HG02885 (cell line): Measurements from ENCODE around the gene ACKR1.

ENCODE experiments used
- ATAC-seq: cut with Tn5 transposase; IDR thresholded peaks from one replicate; pipeline ENCODE4 v1.9.1; 2021; ENCODE audit warnings: mild to moderate bottlenecking; ENCODE audit not compliant: unreplicated experiment, poor library complexity

ACKR1 gene, protein sequence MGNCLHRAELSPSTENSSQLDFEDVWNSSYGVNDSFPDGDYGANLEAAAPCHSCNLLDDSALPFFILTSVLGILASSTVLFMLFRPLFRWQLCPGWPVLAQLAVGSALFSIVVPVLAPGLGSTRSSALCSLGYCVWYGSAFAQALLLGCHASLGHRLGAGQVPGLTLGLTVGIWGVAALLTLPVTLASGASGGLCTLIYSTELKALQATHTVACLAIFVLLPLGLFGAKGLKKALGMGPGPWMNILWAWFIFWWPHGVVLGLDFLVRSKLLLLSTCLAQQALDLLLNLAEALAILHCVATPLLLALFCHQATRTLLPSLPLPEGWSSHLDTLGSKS

DNA sequence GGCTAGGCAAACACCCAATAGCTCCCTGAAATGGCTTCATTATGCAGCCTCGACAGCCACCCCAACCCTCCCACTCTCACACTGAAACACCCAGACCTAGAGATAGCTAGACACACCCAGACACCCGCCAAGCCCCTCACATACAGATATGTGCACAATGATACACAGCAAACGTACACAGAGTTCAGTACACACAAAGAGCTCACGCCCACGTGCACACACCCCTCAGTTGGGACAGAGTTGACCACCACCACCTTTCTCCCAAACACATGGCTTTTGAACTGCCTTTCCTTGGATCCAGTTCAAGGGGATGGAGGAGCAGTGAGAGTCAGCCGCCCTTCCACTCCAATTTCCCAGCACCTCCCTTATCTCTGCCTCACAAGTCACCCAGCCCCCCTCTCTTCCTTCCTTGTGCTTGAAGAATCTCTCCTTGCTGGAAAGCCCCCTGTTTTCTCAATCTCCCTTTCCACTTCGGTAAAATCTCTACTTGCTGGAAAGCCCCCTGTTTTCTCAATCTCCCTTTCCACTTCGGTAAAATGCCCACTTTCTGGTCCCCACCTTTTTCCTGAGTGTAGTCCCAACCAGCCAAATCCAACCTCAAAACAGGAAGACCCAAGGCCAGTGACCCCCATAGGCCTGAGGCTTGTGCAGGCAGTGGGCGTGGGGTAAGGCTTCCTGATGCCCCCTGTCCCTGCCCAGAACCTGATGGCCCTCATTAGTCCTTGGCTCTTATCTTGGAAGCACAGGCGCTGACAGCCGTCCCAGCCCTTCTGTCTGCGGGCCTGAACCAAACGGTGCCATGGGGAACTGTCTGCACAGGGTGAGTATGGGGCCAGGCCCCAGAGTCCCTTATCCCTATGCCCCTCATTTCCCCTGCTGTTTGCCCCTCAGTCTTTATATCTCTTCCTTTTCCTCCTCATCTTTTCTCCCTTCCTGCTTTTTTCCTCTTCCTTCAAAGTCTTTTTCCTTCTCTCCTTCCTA is at the start of gene ACKR1:
Gene ACKR1, plus strand, starts transcription at position 715 of the 981 bp plus-strand sequence. Its CDS starts 85 bp downstream, at position 800.
- no peak for ATAC-seq

- peak; percentile 97 for ATAC-seq
Measured at GRCh38 chr1:159161001-159161718, 43.5 kb upstream of the ACKR1 start.

DNA sequence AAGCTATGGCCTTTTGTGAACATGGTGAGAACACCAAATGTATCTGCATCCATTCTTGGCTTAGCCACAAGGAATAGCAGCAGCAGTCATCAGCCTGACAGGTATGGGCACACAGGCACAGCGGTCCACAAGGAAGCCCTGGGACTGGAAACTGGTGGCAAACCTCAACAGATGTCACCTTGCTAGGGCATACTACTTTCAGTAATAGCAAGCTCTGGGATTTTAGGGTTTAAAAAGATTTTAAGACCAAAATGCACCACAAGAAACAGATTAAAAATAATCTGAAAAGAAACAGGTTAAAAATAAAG is 43.0 kb upstream of the ACKR1 start:
- no peak for ATAC-seq

DNA sequence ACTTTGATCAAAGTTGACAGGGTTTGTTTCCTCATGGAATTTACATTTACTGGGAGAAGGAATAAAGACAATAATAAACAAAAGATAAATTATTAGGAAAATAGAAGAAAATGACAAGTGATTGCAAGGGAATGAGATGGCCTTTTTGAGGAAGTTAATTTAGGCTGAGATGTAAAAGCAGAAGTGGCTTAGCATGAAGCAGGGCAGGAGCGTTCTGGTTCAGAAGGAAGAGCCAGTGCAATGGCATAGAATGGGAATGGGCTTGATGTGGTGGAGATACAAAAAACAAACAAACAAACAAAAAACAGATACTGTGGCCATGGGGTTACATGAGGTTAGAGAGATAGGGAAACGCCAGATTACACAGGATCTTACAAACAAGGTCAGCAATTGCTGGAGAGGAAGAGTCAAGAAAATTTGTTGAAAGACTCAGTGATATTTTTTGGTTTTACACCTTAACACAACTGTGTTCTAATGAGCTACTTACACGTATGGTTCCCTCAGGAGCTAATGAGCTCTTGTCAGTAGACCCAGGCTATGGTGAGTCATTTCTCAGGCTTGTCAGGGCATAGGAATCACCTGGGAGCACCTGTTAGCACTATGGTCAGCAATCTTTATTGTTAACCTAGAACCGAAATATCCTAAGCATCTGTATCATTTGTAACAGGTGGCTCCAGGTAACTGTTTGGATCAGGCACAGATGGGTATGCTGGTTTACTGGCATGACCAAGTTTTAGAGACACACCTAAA is 42.0 kb upstream of the ACKR1 start:
- ATAC-seq: no peak

GRCh38 chr1:159163614-159164228 is 41.0 kb upstream of the ACKR1 start:
- no peak for ATAC-seq

- no peak for ATAC-seq
Measured at GRCh38 chr1:159168043-159168442, 36.6 kb upstream of the ACKR1 start.

DNA sequence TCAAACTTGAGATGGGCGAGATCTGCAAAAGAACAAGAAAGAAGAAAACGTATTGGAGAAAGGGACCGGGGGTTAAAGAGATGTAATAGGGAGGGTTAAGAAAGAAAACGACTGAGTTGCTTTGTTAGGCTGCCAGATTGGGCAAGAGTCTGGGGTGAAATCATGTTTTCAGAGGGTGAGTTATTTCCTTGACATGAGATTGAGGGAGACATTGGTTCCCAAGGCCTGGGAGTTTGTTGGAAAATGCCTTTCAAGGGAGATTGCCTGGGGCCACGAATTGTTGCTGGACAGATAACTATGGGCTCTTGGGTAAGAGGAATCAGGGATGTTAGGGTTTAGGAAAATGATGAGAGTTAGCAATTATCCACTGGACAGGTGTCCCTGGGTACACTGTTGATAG is 34.0 kb upstream of the ACKR1 start:
- no peak for ATAC-seq

- ATAC-seq: no peak
Measured at GRCh38 chr1:159171254-159171687, 33.4 kb upstream of the ACKR1 start, which contains the start of gene CADM3. TSS of gene CADM3 (plus strand) at chr1:159171615. CDS start at chr1:159171766, 151 bp downstream.

GRCh38 chr1:159171688-159172501 is 32.8 kb upstream of the ACKR1 start:
- no peak for ATAC-seq

- no peak for ATAC-seq
Measured at GRCh38 chr1:159172614-159173291, 31.9 kb upstream of the ACKR1 start.

DNA sequence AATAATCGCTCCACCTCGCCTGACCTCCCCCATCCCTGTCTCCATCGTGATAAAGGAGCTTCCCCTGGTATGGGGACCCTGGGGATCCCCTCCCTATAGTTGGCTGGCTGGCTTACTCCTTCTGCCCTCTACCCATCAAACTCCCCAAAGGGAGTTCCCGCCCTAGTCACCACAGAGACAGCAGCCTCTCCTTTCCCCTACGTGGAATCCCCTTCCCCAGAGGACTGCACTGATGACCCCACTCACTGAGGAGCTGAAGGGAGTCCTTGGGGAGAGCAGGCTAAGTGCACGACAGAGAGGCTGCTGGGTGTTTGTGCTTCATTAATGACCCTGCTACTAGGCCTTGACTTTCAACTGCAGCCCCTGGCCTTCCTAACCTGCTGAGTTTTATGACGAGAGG is 31.4 kb upstream of the ACKR1 start:
- ATAC-seq: no peak

- ATAC-seq: no peak
Measured at GRCh38 chr1:159175571-159175970, 29.1 kb upstream of the ACKR1 start.

- ATAC-seq: peak; percentile 39
Measured at GRCh38 chr1:159177272-159177907, 27.3 kb upstream of the ACKR1 start.

GRCh38 chr1:159179906-159180305 is 24.8 kb upstream of the ACKR1 start:
- no peak for ATAC-seq

- no peak for ATAC-seq
Measured at GRCh38 chr1:159180516-159180915, 24.2 kb upstream of the ACKR1 start.

- ATAC-seq: no peak
Measured at GRCh38 chr1:159181328-159182024, 23.2 kb upstream of the ACKR1 start.

DNA sequence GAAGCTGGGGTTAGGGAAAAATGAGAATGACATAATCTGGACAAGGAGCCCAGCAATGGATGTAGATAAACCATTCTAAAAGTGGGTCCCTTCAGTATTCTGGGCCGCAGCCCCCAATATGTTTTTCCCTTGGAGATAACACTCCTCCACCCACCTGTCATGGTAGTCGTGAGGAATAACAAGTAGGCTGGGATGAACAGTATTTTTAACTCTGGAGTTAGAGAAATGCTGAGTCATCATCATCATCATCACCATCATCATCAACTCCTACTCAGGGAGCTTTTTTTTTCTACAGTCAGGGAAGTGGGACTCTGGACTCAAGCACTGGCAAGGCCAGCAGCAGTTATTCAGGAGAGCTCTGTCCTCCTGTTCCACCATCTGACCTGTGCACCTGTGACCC is 20.5 kb upstream of the ACKR1 start:
- ATAC-seq: no peak
